Measurements from ENCODE around the gene BTNL3. TPM values are rescaled to one million over a fixed set of nuclear protein-coding genes. Genes with fewer than 3 reads are reported as not detected.

BTNL3 gene
- total and polyA plus RNA-seq, 9 donors = 0.12 to 0.36 TPM; not detected in 7

DNA sequence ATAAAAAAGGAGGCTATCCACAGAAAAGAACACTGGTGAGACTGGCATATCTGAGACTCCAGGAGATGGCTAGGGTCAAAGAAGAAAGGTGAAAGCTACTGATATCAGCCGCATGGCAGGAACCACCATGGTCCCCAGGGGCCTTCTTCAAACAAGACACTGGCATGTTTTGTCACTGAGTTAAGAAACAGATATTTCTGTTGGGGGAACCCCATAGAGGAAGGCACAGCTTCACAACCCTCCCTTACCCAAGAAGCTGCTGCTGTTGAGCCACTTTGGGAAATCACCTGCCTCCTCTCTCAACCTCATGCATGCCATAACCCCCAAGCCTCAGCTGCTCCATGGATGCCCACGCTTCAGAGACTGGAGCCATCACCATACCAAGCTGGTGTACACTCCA lies 13.3 kb upstream of the BTNL3 start:
- WGBS, 3 donors = 77 to 86% (median 85%) methylated on average over 2 of the region's 2 CpGs
- Histone ChIP-seq H3K36me3 (no peaks in the 10 kb centered on the region), H3K27me3 (no peaks in the 10 kb centered on the region), H3K4me1 (ENCODE audit: insufficient read depth) (no peaks in the 10 kb centered on the region), H3K27ac (no peak overlapping the region), H3K4me3 (no peak overlapping the region), H3K9me3 (no peaks in the 10 kb centered on the region)
- TF ChIP-seq, protein P1, sequence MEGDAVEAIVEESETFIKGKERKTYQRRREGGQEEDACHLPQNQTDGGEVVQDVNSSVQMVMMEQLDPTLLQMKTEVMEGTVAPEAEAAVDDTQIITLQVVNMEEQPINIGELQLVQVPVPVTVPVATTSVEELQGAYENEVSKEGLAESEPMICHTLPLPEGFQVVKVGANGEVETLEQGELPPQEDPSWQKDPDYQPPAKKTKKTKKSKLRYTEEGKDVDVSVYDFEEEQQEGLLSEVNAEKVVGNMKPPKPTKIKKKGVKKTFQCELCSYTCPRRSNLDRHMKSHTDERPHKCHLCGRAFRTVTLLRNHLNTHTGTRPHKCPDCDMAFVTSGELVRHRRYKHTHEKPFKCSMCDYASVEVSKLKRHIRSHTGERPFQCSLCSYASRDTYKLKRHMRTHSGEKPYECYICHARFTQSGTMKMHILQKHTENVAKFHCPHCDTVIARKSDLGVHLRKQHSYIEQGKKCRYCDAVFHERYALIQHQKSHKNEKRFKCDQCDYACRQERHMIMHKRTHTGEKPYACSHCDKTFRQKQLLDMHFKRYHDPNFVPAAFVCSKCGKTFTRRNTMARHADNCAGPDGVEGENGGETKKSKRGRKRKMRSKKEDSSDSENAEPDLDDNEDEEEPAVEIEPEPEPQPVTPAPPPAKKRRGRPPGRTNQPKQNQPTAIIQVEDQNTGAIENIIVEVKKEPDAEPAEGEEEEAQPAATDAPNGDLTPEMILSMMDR (IDR thresholded peaks at IDR 0.05) = no peak
- TF ChIP-seq EP300 (IDR thresholded peaks at IDR 0.05) = no peak
- no peak for TF ChIP-seq POLR2A (IDR thresholded peaks at IDR 0.05)
- DNase-seq = no peak
- intact Hi-C loops (cut with DNase I) = no loop called here

DNA sequence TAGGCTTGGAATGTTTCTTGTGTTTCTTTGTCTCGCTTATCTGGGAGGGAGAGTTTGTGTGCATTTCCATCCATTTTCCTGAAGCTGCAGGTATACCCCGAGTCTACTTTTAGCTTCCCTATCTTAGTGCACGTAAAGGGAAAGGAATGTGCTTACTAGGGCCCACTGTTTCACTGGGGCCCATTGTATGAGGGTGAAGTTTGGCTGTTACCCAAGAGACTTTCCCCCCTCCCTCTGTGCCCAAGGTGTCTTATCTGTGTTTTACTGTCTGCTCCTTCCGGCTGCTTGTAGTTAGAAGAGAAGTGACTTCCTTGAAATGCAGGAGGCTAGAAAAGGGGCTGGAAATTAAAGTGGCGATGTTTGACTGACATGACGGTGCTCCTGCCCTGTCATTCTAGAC lies 12.1 kb upstream of the BTNL3 start:
- no peaks in the 10 kb centered on the region for H3K9me3 ChIP-seq
- intact Hi-C loops (cut with DNase I) = no loop called here
- no peak overlapping the region for H3K27ac ChIP-seq
- no peak overlapping the region for H3K4me3 ChIP-seq
- no peak for TF ChIP-seq EP300 (IDR thresholded peaks at IDR 0.05)
- no peak for TF ChIP-seq POLR2A (IDR thresholded peaks at IDR 0.05)
- TF ChIP-seq, protein P1 (IDR thresholded peaks at IDR 0.05) = no peak
- 70 to 72% (median 71%) methylated on average over 6 of the region's 6 CpGs for WGBS, 3 donors
- no peaks in the 10 kb centered on the region for H3K27me3 ChIP-seq
- no peaks in the 10 kb centered on the region for H3K4me1 ChIP-seq (ENCODE audit: insufficient read depth)
- H3K36me3 ChIP-seq = no peaks in the 10 kb centered on the region
- DNase-seq = no peak

DNA sequence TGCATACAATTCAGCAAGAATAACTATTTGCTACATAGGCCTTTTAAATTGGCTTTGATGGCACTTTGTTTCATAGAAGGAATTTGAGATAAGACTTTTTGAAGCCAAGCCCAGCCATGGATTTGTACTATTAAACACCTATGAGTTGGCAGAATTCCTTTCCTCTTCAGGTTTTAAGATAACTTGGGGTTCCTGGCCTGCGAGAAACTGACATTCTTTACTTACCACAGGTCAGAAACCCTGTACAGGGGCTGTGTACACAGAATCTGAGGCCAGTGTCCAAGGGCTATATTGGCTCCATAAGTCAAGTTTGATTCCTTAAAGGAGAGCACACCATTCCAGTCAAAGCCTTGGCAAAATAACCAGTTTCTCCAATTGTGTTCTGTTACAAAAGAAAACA lies 10.8 kb upstream of the BTNL3 start:
- TF ChIP-seq POLR2A (IDR thresholded peaks at IDR 0.05) (no peak), EP300 (IDR thresholded peaks at IDR 0.05) (no peak)
- TF ChIP-seq, protein P1 (IDR thresholded peaks at IDR 0.05) = no peak
- Histone ChIP-seq H3K4me1 (ENCODE audit: insufficient read depth) (no peaks in the 10 kb centered on the region), H3K9me3 (no peaks in the 10 kb centered on the region), H3K36me3 (no peaks in the 10 kb centered on the region), H3K27me3 (no peaks in the 10 kb centered on the region), H3K4me3 (no peak overlapping the region), H3K27ac (no peak overlapping the region)
- 26 to 43% (median 27%) methylated on average over 1 of the region's 1 CpG for WGBS, 3 donors
- DNase-seq = no peak
- intact Hi-C loops (cut with DNase I) = no loop called here

DNA sequence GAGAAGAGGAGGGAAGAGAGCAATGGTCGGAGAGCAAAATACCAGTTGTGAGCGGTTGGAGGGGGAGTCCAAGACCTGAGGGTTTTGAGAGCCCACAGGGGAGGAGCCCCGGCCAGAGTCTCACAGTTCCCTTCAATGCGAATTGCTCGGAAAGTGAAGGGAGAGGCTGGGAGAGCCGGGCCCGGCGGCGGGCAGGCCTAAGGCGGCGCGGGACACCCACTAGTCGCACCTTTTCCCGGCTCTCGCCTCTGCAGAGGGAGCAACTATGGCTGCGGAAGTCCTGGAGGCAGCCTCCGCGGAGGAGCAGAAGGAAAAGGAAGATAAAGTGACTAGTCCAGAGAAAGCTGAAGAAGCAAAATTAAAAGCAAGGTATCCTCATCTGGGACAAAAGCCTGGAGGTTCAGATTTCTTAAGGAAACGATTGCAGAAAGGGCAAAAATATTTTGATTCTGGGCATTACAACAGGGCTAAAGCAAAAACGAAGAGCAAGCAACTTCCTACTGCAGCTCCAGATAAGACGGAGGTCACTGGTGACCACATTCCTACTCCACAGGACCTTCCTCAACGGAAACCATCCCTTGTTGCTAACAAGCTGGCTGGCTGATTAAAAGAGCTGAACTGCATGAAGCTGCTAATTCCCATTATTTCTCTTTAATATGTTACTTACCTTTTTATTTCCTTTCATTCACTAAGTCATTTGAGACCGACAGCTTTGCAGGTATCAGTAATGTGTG lies 6.5 kb upstream of the BTNL3 start:
- H3K27me3 ChIP-seq = no peaks in the 10 kb centered on the region
- no peaks in the 10 kb centered on the region for H3K4me1 ChIP-seq (ENCODE audit: insufficient read depth)
- H3K9me3 ChIP-seq = no peaks in the 10 kb centered on the region
- H3K4me3 ChIP-seq = no peak overlapping the region
- no peak for TF ChIP-seq POLR2A (IDR thresholded peaks at IDR 0.05)
- TF ChIP-seq, protein P1 (IDR thresholded peaks at IDR 0.05) = no peak
- no peak for TF ChIP-seq EP300 (IDR thresholded peaks at IDR 0.05)
- WGBS, 3 donors = 59 to 79% (median 74%) methylated on average over 23 of the region's 23 CpGs
- H3K27ac ChIP-seq = no peak overlapping the region
- no peaks in the 10 kb centered on the region for H3K36me3 ChIP-seq
- intact Hi-C loops (cut with DNase I) = no loop called here
- DNase-seq = no peak
